CD4-positive, alpha-beta memory T cell (primary cell): ENCODE results near the gene APLP1. TPM values are rescaled to one million over a fixed set of nuclear protein-coding genes. Genes with fewer than 3 reads are reported as not detected.

Experiments
- CTCF ChIA-PET: fragments of 350-600 bp; sonication (Branson Sonifier 250); formaldehyde crosslinking; loops from one replicate; lab custom pipeline; 2021; ENCODE audit warnings: inconsistent platforms; ENCODE audit not compliant: partially characterized antibody; lab: Charles Lee
- POLR2A ChIA-PET: fragments of 350-600 bp; sonication (Branson Sonifier 250); formaldehyde crosslinking; loops from one replicate; lab custom pipeline; 2021; ENCODE audit not compliant: partially characterized antibody; lab: Charles Lee
- DNase-seq, 5 donors: peaks; one replicate each; pipeline versions ENCODE4 v3.0.0 to v3.0.0-alpha.2; 2020 to 2022; ENCODE audit warnings: mixed read lengths in 1 of 5
- H3K27ac ChIP-seq: one replicate; pipeline ENCODE4 v1.7.0; 2013; ENCODE audit warnings: low read depth, low read length
- H3K27me3 ChIP-seq: 2 replicates; pipeline ENCODE4 v1.7.0; 2013; ENCODE audit warnings: mild to moderate bottlenecking, low read length, moderate library complexity; ENCODE audit not compliant: insufficient read depth
- H3K36me3 ChIP-seq: 2 replicates; pipeline ENCODE4 v1.7.0; 2013; ENCODE audit warnings: mild to moderate bottlenecking, low read length, moderate library complexity; ENCODE audit not compliant: insufficient read depth
- H3K4me1 ChIP-seq: 2 replicates; pipeline ENCODE4 v1.7.0; 2013; ENCODE audit warnings: mild to moderate bottlenecking, low read length, moderate library complexity; ENCODE audit not compliant: insufficient read depth
- H3K4me3 ChIP-seq, 2 donors: one replicate each; pipeline ENCODE4 v1.7.0; 2013; ENCODE audit warnings: low read length in 2 of 2, mild to moderate bottlenecking in 1 of 2
- H3K9me3 ChIP-seq, 2 donors: one replicate each; pipeline ENCODE4 v1.7.0; 2013; ENCODE audit warnings: low read length in 2 of 2, control low read depth in 1 of 2; ENCODE audit not compliant: control insufficient read depth in 1 of 2
- H3K27ac Mint-ChIP-seq, 7 donors: one replicate each; pipeline ENCODE4 v1.8.0; 2020 to 2021; ENCODE audit warnings: mixed read lengths in 7 of 7, mild to moderate bottlenecking in 6 of 7, inconsistent platforms in 3 of 7, moderate library complexity in 3 of 7
- H3K27me3 Mint-ChIP-seq, 2 donors: one replicate each; pipeline ENCODE4 v1.8.0; 2020 to 2021; ENCODE audit warnings: mixed read lengths in 2 of 2
- H3K36me3 Mint-ChIP-seq, 2 donors: one replicate each; pipeline ENCODE4 v1.8.0; 2020 to 2021; ENCODE audit warnings: mixed read lengths in 2 of 2, inconsistent platforms in 1 of 2, mild to moderate bottlenecking in 1 of 2
- H3K4me1 Mint-ChIP-seq, 4 donors: one replicate each; pipeline ENCODE4 v1.8.0; 2020 to 2021; ENCODE audit warnings: mixed read lengths in 4 of 4, mild to moderate bottlenecking in 1 of 4
- H3K4me3 Mint-ChIP-seq, 8 donors: one replicate each; pipeline ENCODE4 v1.8.0; 2020 to 2021; ENCODE audit warnings: mixed read lengths in 8 of 8, mild to moderate bottlenecking in 7 of 8, moderate library complexity in 6 of 8, inconsistent platforms in 3 of 8
- H3K9me3 Mint-ChIP-seq, 8 donors: one replicate each; pipeline ENCODE4 v1.8.0; 2020 to 2021; ENCODE audit warnings: mixed read lengths in 8 of 8, mild to moderate bottlenecking in 5 of 8, inconsistent platforms in 3 of 8, moderate library complexity in 1 of 8
- intact Hi-C: fragments of 100-400 bp; cut with micrococcal nuclease; formaldehyde crosslinking; loops from one replicate; pipeline ENCODE4 v1.15.1; 2023
- polyA plus RNA-seq, 2 donors: library from polyadenylated mRNA; unstranded; fragments of 300-500 nt; fragmentation: Illumina TruSeq; gene quantifications; one replicate each; pipeline ENCODE4 v1.2.3, GENCODE V29; 2021
- total RNA-seq, 2 experiments: library from RNA; stranded (reverse); gene quantifications; one replicate each; pipeline ENCODE4 v1.2.3, GENCODE V29; 2021

Gene APLP1
- total and polyA plus RNA-seq, 4 experiments from 2014 or later = 0.70 TPM; not detected in 3

- Histone ChIP-seq H3K9me3 (no peaks in the 10 kb centered on the region), H3K27ac (no peak overlapping the region), H3K36me3 (no peaks in the 10 kb centered on the region), H3K4me1 (peaks cover 24% of the 10 kb centered on the region), H3K27me3 (peaks cover 4% of the 10 kb centered on the region), H3K4me3 (no peak overlapping the region)
- CTCF ChIA-PET = no interaction called here
- H3K27me3 Mint-ChIP-seq = peaks cover 22 to 37% of the 10 kb centered on the region in 2 donors
- POLR2A ChIA-PET = no interaction called here
- peak overlapping the region in 1 of 8 donors; percentile 41 for H3K4me3 Mint-ChIP-seq
- H3K4me1 Mint-ChIP-seq = peaks cover 10 to 25% (median 13%) of the 10 kb centered on the region in 4 donors
- no peak for DNase-seq
- H3K27ac Mint-ChIP-seq = no peak overlapping the region
- intact Hi-C loops = no loop called here
- no peaks in the 10 kb centered on the region for H3K36me3 Mint-ChIP-seq
- no peaks in the 10 kb centered on the region for H3K9me3 Mint-ChIP-seq
These were observed 3.2 kb downstream of the APLP1 start for GRCh38 chr19:35871611-35872010.

DNA sequence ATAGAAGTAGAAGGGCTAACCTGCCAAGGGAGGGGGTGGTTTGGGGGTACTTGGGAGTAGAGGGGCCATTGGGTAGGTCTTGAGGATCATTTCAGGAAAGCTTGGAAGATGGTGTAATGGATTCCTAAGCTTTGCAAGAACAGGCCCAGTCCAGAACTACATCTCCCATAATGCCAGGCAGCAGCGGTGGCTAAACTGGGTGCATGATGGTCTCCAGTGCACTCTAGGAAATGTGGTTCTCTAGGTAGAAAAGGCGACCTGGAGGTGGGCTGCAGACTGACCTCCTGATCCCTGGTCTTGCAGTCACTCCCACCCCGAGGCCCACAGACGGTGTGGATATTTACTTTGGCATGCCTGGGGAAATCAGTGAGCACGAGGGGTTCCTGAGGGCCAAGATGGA, 3.8 kb downstream of the APLP1 start:
- Mint-ChIP-seq H3K27ac (no peak overlapping the region), H3K4me3 (no peak overlapping the region), H3K9me3 (no peaks in the 10 kb centered on the region), H3K4me1 (peaks cover 10 to 25% (median 13%) of the 10 kb centered on the region in 4 donors), H3K27me3 (peaks cover 22 to 37% of the 10 kb centered on the region in 2 donors), H3K36me3 (no peaks in the 10 kb centered on the region)
- intact Hi-C loops = no loop called here
- H3K4me3 ChIP-seq = no peak overlapping the region
- ChIA-PET CTCF (no interaction called here), POLR2A (no interaction called here)
- H3K9me3 ChIP-seq = no peaks in the 10 kb centered on the region
- DNase-seq = no peak
- H3K36me3 ChIP-seq = no peaks in the 10 kb centered on the region
- peaks cover 4% of the 10 kb centered on the region for H3K27me3 ChIP-seq
- no peak overlapping the region for H3K27ac ChIP-seq
- H3K4me1 ChIP-seq = peaks cover 24% of the 10 kb centered on the region

DNA sequence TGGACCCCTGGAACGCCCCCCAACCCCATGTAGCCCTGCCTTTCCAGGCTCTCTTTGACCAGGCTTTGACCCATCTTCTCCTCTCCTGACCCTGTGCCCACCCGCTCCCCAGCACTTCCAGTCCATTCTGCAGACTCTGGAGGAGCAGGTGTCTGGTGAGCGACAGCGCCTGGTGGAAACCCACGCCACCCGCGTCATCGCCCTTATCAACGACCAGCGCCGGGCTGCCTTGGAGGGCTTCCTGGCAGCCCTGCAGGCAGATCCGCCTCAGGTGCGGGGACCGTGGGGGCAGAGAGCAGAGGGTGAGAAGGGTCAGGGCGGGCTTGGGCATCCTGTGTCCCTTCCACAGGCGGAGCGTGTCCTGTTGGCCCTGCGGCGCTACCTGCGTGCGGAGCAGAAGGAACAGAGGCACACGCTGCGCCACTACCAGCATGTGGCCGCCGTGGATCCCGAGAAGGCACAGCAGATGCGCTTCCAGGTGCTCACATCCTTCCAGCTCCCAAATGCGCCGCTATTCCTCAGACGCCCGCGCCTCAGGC, 6.1 kb downstream of the APLP1 start:
- ChIA-PET CTCF (no interaction called here), POLR2A (no interaction called here)
- peaks cover 11% of the 10 kb centered on the region for H3K27me3 ChIP-seq
- no peaks in the 10 kb centered on the region for H3K36me3 Mint-ChIP-seq
- intact Hi-C loops = no loop called here
- H3K36me3 ChIP-seq = no peaks in the 10 kb centered on the region
- H3K4me3 ChIP-seq = no peak overlapping the region
- H3K4me3 Mint-ChIP-seq = no peak overlapping the region
- no peaks in the 10 kb centered on the region for H3K9me3 Mint-ChIP-seq
- peaks cover 12% of the 10 kb centered on the region for H3K4me1 ChIP-seq
- DNase-seq = no peak
- H3K27ac ChIP-seq = no peak overlapping the region
- no peaks in the 10 kb centered on the region for H3K9me3 ChIP-seq
- H3K27ac Mint-ChIP-seq = no peak overlapping the region
- H3K4me1 Mint-ChIP-seq = peaks cover 7 to 10% (median 8%) of the 10 kb centered on the region in 4 donors
- peaks cover 21 to 33% of the 10 kb centered on the region in 2 donors for H3K27me3 Mint-ChIP-seq

GRCh38 chr19:35879068-35879467, 10.7 kb downstream of the APLP1 start:
- H3K36me3 Mint-ChIP-seq = peaks cover 0 to 4% of the 10 kb centered on the region in 2 donors
- CTCF ChIA-PET = interaction anchor here (1.5 to 5.7 kb wide), 2 partner anchors 53 to 186 kb away, joined by 4 to 125 read pairs; no protein-coding TSS in a partner anchor
- POLR2A ChIA-PET = no interaction called here
- DNase-seq = no peak
- Histone ChIP-seq H3K36me3 (no peaks in the 10 kb centered on the region), H3K9me3 (no peaks in the 10 kb centered on the region), H3K27ac (no peak overlapping the region), H3K4me1 (peaks cover 13% of the 10 kb centered on the region), H3K27me3 (peaks cover 14% of the 10 kb centered on the region), H3K4me3 (no peak overlapping the region)
- peaks cover 7 to 14% (median 9%) of the 10 kb centered on the region in 4 donors for H3K4me1 Mint-ChIP-seq
- no peak overlapping the region for H3K27ac Mint-ChIP-seq
- intact Hi-C loops = no loop called here
- peaks cover 12 to 22% of the 10 kb centered on the region in 2 donors for H3K27me3 Mint-ChIP-seq
- no peaks in the 10 kb centered on the region for H3K9me3 Mint-ChIP-seq
- H3K4me3 Mint-ChIP-seq = no peak overlapping the region

GRCh38 chr19:35879770-35880317, 11.5 kb downstream of the APLP1 start:
- Histone ChIP-seq H3K9me3 (no peaks in the 10 kb centered on the region), H3K4me1 (peaks cover 13% of the 10 kb centered on the region), H3K36me3 (no peaks in the 10 kb centered on the region), H3K27me3 (peaks cover 14% of the 10 kb centered on the region), H3K4me3 (no peak overlapping the region), H3K27ac (no peak overlapping the region)
- ChIA-PET CTCF (interaction anchor here (1.5 to 5.7 kb wide), 3 partner anchors 14 to 187 kb away, joined by 4 to 125 read pairs (median 18); no protein-coding TSS in a partner anchor), POLR2A (no interaction called here)
- intact Hi-C loops = loop anchor here (5.0 kb wide), 1 partner anchor 292 kb away; no protein-coding TSS in a partner anchor
- Mint-ChIP-seq H3K4me3 (peak overlapping the region in 1 of 8 donors; percentile 13), H3K4me1 (peaks cover 7 to 19% (median 9%) of the 10 kb centered on the region in 4 donors), H3K27ac (peak overlapping the region in 3 of 7 donors; percentile 32 to 68 (median 66)), H3K9me3 (no peaks in the 10 kb centered on the region), H3K27me3 (peaks cover 11 to 21% of the 10 kb centered on the region in 2 donors), H3K36me3 (peaks cover 0 to 4% of the 10 kb centered on the region in 2 donors)
- peak; percentile 59 to 71 (median 67) for DNase-seq

DNA sequence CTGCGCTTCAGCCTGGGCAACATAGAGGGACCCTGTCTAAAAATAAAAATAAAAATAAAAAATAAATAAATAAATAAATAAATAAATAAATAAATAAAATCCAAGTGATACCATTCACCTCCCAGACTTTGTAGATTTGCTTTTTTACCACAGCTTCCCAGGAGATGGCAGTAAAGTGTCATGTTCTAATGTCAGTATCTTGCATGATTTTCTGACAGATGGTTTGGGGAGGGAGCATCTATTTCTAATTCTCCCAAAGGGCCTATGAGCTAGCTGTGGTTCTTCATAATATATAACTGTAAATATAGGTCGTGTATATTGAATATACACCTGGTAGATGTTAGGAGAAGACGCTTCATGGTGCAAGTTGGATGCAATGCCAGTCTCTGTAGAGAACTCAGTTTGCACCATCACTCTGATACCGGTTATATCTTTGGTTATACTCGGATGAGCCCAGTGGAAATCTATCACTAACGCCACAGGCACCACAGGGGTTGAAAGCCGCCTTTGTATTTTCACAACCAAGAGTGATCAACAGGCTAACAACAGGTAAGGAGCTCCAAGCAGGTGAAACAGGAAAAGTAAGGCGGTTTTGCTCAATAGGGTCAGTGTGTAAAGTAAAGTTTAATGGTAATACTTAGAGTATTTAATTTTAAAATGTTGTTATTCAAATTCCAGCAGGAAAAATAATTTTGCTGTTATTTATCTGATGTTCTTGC, 13.9 kb downstream of the APLP1 start:
- ChIA-PET POLR2A (interaction anchor here (0.7 to 6.2 kb wide), 9 partner anchors 12 to 77 kb away, joined by 3 to 89 read pairs (median 10); partner anchors contain the start of genes APLP1, HCST and NFKBID), CTCF (interaction anchor here (0.8 to 5.7 kb wide), 17 partner anchors 9 to 288 kb away, joined by 3 to 125 read pairs (median 5); partner anchors contain the start of gene THAP8)
- Histone ChIP-seq H3K4me3 (no peak overlapping the region), H3K27ac (no peak overlapping the region), H3K4me1 (peaks cover 13% of the 10 kb centered on the region), H3K27me3 (peaks cover 14% of the 10 kb centered on the region), H3K36me3 (peaks cover 3% of the 10 kb centered on the region), H3K9me3 (no peaks in the 10 kb centered on the region)
- Mint-ChIP-seq H3K36me3 (peaks cover 6 to 11% of the 10 kb centered on the region in 2 donors), H3K9me3 (no peaks in the 10 kb centered on the region), H3K4me1 (peaks cover 8 to 19% (median 9%) of the 10 kb centered on the region in 4 donors), H3K27me3 (peaks cover 7 to 15% of the 10 kb centered on the region in 2 donors), H3K4me3 (no peak overlapping the region), H3K27ac (peak overlapping the region in 2 of 7 donors; percentile 57 to 72)
- DNase-seq = peak; percentile 71 to 75 (median 72)
- intact Hi-C loops = loop anchor here (1.0 to 5.0 kb wide), 4 partner anchors 21 to 290 kb away; no protein-coding TSS in a partner anchor
